ENCODE results near the gene TMEM213. TPM values are rescaled to one million over a fixed set of nuclear protein-coding genes. Genes with fewer than 3 reads are reported as not detected.

TMEM213 gene
- total RNA-seq, 1 donor from 2014 or later = not detected

GRCh38 chr7:138821912-138822311 lies 24.1 kb downstream of the TMEM213 start:
- Mint-ChIP-seq H3K27ac (no peak overlapping the region), H3K9me3 (ENCODE audit: low read depth) (peaks cover 3% of the 10 kb centered on the region), H3K36me3 (ENCODE audit: insufficient read depth) (no peaks in the 10 kb centered on the region), H3K4me1 (ENCODE audit: low read depth) (no peaks in the 10 kb centered on the region), H3K27me3 (no peaks in the 10 kb centered on the region), H3K4me3 (ENCODE audit: low read depth) (no peak overlapping the region)
- no peak for TF ChIP-seq CTCF (IDR thresholded peaks at IDR 0.05; ENCODE audit: unreplicated experiment)
- no peak for DNase-seq (ENCODE audit: low spot score, unreplicated experiment)

- H3K27ac Mint-ChIP-seq = no peak overlapping the region
- H3K4me3 Mint-ChIP-seq (ENCODE audit: low read depth) = no peak overlapping the region
- no peaks in the 10 kb centered on the region for H3K36me3 Mint-ChIP-seq (ENCODE audit: insufficient read depth)
- DNase-seq (ENCODE audit: low spot score, unreplicated experiment) = no peak
- H3K27me3 Mint-ChIP-seq = no peaks in the 10 kb centered on the region
- H3K9me3 Mint-ChIP-seq (ENCODE audit: low read depth) = peaks cover 3% of the 10 kb centered on the region
- no peak for TF ChIP-seq CTCF (IDR thresholded peaks at IDR 0.05; ENCODE audit: unreplicated experiment)
- no peaks in the 10 kb centered on the region for H3K4me1 Mint-ChIP-seq (ENCODE audit: low read depth)
Measured at GRCh38 chr7:138822867-138823535, 25.2 kb downstream of the TMEM213 start.

GRCh38 chr7:138825049-138825721 lies 27.4 kb downstream of the TMEM213 start:
- TF ChIP-seq CTCF (IDR thresholded peaks at IDR 0.05; ENCODE audit: unreplicated experiment) = no peak
- no peak overlapping the region for H3K27ac Mint-ChIP-seq
- no peak overlapping the region for H3K4me3 Mint-ChIP-seq (ENCODE audit: low read depth)
- H3K9me3 Mint-ChIP-seq (ENCODE audit: low read depth) = peaks cover 3% of the 10 kb centered on the region
- no peaks in the 10 kb centered on the region for H3K27me3 Mint-ChIP-seq
- H3K4me1 Mint-ChIP-seq (ENCODE audit: low read depth) = no peaks in the 10 kb centered on the region
- H3K36me3 Mint-ChIP-seq (ENCODE audit: insufficient read depth) = no peaks in the 10 kb centered on the region
- no peak for DNase-seq (ENCODE audit: low spot score, unreplicated experiment)

GRCh38 chr7:138828302-138828701 lies 30.5 kb downstream of the TMEM213 start:
- H3K4me1 Mint-ChIP-seq (ENCODE audit: low read depth) = no peaks in the 10 kb centered on the region
- peaks cover 7% of the 10 kb centered on the region for H3K36me3 Mint-ChIP-seq (ENCODE audit: insufficient read depth)
- H3K27ac Mint-ChIP-seq = no peak overlapping the region
- H3K9me3 Mint-ChIP-seq (ENCODE audit: low read depth) = peaks cover 3% of the 10 kb centered on the region
- no peak for TF ChIP-seq CTCF (IDR thresholded peaks at IDR 0.05; ENCODE audit: unreplicated experiment)
- H3K27me3 Mint-ChIP-seq = no peaks in the 10 kb centered on the region
- no peak for DNase-seq (ENCODE audit: low spot score, unreplicated experiment)
- H3K4me3 Mint-ChIP-seq (ENCODE audit: low read depth) = no peak overlapping the region

GRCh38 chr7:138829335-138829734 lies 31.5 kb downstream of the TMEM213 start:
- H3K27ac Mint-ChIP-seq = no peak overlapping the region
- no peaks in the 10 kb centered on the region for H3K4me1 Mint-ChIP-seq (ENCODE audit: low read depth)
- DNase-seq (ENCODE audit: low spot score, unreplicated experiment) = no peak
- H3K27me3 Mint-ChIP-seq = no peaks in the 10 kb centered on the region
- no peak for TF ChIP-seq CTCF (IDR thresholded peaks at IDR 0.05; ENCODE audit: unreplicated experiment)
- H3K4me3 Mint-ChIP-seq (ENCODE audit: low read depth) = no peak overlapping the region
- H3K36me3 Mint-ChIP-seq (ENCODE audit: insufficient read depth) = peaks cover 10% of the 10 kb centered on the region
- H3K9me3 Mint-ChIP-seq (ENCODE audit: low read depth) = peaks cover 3% of the 10 kb centered on the region
